OCI-LY1 (cell line): ENCODE measurements around the gene COL20A1.

Experiments
- H2AFZ ChIP-seq: fragments of 200-600 bp; sonication (generic), shearing (Covaris generic); 2 replicates; pipeline ENCODE4 v1.6.0; 2014; ENCODE audit warnings: antibody characterized with exemption, mild to moderate bottlenecking, low read length
- H3F3A ChIP-seq: fragments of 200-600 bp; sonication (generic), shearing (Covaris generic); 2 replicates; pipeline ENCODE4 v1.6.0; 2014; ENCODE audit warnings: mild to moderate bottlenecking, antibody characterized with exemption, low read length, moderate library complexity; ENCODE audit not compliant: insufficient read depth
- H3K27ac ChIP-seq: fragments of 200-600 bp; sonication (generic); 2 replicates; pipeline ENCODE4 v1.5.1; 2014; ENCODE audit warnings: low read length, mixed run types, mild to moderate bottlenecking, low read depth; ENCODE audit not compliant: poor library complexity, severe bottlenecking
- H3K27me3 ChIP-seq: fragments of 200-600 bp; sonication (generic); 2 replicates; pipeline ENCODE4 v1.6.0; 2014; ENCODE audit warnings: antibody characterized with exemption, mild to moderate bottlenecking, low read length, moderate library complexity; ENCODE audit not compliant: insufficient read depth
- H3K36me3 ChIP-seq: fragments of 200-600 bp; sonication (generic); 2 replicates; pipeline ENCODE4 v1.6.1; 2014; ENCODE audit warnings: mild to moderate bottlenecking, antibody characterized with exemption, low read length, moderate library complexity, mixed read lengths; ENCODE audit not compliant: insufficient read depth
- H3K4me1 ChIP-seq: fragments of 200-600 bp; sonication (generic); 2 replicates; pipeline ENCODE4 v1.5.1; 2014; ENCODE audit warnings: mild to moderate bottlenecking, low read length, moderate library complexity; ENCODE audit not compliant: insufficient read depth, severe bottlenecking
- H3K4me2 ChIP-seq: fragments of 200-600 bp; sonication (generic), shearing (Covaris generic); 2 replicates; pipeline ENCODE4 v1.6.1; 2014; ENCODE audit warnings: low read length
- H3K4me3 ChIP-seq: fragments of 200-600 bp; sonication (generic); 2 replicates; pipeline ENCODE4 v1.5.1; 2014; ENCODE audit warnings: low read length, low read depth, mild to moderate bottlenecking, mixed read lengths; ENCODE audit not compliant: poor library complexity, severe bottlenecking
- H3K79me2 ChIP-seq: fragments of 200-600 bp; shearing (Covaris generic); 2 replicates; pipeline ENCODE4 v1.6.1; 2016; ENCODE audit warnings: mixed run types, low read length, mixed read lengths; ENCODE audit not compliant: insufficient read depth
- H3K9ac ChIP-seq: fragments of 200-600 bp; sonication (generic), shearing (Covaris generic); 2 replicates; pipeline ENCODE4 v1.6.1; 2014; ENCODE audit warnings: mild to moderate bottlenecking, low read length, mixed read lengths
- H3K9me2 ChIP-seq: fragments of 200-600 bp; sonication (generic), shearing (Covaris generic); 2 replicates; pipeline ENCODE4 v1.6.1; 2014; ENCODE audit warnings: low read depth, mild to moderate bottlenecking, low read length, mixed read lengths
- H3K9me3 ChIP-seq: fragments of 200-600 bp; shearing (Covaris generic); 2 replicates; pipeline ENCODE4 v1.6.1; 2014; ENCODE audit warnings: low read length, mixed read lengths
- H4K20me1 ChIP-seq: fragments of 200-600 bp; sonication (generic), shearing (Covaris generic); 2 replicates; pipeline ENCODE4 v1.6.0; 2016; ENCODE audit warnings: mild to moderate bottlenecking, low read length; ENCODE audit not compliant: insufficient read depth
- EZH2 ChIP-seq: fragments of 200-600 bp; sonication (generic), shearing (Covaris generic); IDR thresholded peaks from 2 replicates; pipeline ENCODE4 v1.8.0; 2017; ENCODE audit warnings: borderline replicate concordance, mixed run types, mild to moderate bottlenecking, antibody characterized with exemption, low read length, moderate library complexity, mixed read lengths
- TF ChIP-seq, protein P1 (sequence below): fragments of 200-600 bp; sonication (generic), shearing (Covaris generic); IDR thresholded peaks from 2 replicates; pipeline ENCODE4 v1.5.1; 2017; ENCODE audit warnings: mild to moderate bottlenecking, antibody characterized with exemption, low read length, moderate library complexity, mixed read lengths

Gene COL20A1

DNA sequence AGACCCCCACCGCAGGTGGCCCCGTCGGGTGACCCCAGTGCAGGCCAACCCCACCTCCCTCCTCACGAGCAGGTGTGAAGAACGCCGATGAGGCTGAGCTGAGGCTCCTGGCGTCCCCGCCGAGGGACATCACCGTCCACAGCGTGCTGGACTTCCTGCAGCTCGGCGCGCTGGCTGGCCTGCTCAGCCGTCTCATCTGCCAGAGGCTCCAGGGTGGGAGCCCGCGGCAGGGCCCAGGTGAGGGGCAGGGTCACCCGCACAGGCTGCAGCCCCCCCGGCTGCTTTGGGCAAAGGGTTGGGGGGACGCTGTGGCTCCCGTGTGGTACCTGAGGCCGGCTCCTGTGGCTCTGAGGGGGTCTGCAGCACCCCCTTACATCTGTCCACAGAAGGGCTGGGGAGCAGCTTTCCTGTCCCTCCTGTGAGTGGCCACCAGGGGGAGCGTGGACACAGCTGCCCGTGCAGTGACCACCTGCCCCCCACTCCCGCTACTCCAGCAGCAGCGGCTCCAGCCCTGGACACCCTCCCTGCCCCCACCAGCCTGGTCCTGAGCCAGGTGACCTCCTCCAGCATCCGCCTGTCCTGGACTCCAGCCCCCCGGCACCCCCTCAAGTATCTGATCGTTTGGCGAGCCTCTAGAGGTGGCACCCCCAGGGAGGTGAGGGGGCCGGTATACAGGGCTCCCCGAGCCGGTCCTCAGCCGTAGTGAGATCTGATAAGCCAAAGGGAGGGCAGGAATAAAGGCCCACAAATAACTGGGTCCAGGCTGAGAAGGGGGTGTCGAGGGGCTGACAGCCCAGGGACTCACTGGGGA is 16.5 kb downstream of the COL20A1 start:
- Histone ChIP-seq H3K36me3 (no peaks in the 10 kb centered on the region), H3K27me3 (no peaks in the 10 kb centered on the region; the same call in 1 of the 2 replicates), H3K27ac (no peak overlapping the region), H2AFZ (no peak overlapping the region), H3K4me3 (no peak overlapping the region), H3K4me2 (no peak overlapping the region), H3F3A (no peaks in the 10 kb centered on the region), H3K9me2 (no peaks in the 10 kb centered on the region), H3K9ac (no peak overlapping the region), H3K79me2 (no peaks in the 10 kb centered on the region), H3K9me3 (no peaks in the 10 kb centered on the region), H3K4me1 (no peaks in the 10 kb centered on the region), H4K20me1 (no peaks in the 10 kb centered on the region)
- TF ChIP-seq EZH2: no peak
- TF ChIP-seq, protein P1, sequence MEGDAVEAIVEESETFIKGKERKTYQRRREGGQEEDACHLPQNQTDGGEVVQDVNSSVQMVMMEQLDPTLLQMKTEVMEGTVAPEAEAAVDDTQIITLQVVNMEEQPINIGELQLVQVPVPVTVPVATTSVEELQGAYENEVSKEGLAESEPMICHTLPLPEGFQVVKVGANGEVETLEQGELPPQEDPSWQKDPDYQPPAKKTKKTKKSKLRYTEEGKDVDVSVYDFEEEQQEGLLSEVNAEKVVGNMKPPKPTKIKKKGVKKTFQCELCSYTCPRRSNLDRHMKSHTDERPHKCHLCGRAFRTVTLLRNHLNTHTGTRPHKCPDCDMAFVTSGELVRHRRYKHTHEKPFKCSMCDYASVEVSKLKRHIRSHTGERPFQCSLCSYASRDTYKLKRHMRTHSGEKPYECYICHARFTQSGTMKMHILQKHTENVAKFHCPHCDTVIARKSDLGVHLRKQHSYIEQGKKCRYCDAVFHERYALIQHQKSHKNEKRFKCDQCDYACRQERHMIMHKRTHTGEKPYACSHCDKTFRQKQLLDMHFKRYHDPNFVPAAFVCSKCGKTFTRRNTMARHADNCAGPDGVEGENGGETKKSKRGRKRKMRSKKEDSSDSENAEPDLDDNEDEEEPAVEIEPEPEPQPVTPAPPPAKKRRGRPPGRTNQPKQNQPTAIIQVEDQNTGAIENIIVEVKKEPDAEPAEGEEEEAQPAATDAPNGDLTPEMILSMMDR: peak; percentile 36; the same call in 1 of the 2 replicates

DNA sequence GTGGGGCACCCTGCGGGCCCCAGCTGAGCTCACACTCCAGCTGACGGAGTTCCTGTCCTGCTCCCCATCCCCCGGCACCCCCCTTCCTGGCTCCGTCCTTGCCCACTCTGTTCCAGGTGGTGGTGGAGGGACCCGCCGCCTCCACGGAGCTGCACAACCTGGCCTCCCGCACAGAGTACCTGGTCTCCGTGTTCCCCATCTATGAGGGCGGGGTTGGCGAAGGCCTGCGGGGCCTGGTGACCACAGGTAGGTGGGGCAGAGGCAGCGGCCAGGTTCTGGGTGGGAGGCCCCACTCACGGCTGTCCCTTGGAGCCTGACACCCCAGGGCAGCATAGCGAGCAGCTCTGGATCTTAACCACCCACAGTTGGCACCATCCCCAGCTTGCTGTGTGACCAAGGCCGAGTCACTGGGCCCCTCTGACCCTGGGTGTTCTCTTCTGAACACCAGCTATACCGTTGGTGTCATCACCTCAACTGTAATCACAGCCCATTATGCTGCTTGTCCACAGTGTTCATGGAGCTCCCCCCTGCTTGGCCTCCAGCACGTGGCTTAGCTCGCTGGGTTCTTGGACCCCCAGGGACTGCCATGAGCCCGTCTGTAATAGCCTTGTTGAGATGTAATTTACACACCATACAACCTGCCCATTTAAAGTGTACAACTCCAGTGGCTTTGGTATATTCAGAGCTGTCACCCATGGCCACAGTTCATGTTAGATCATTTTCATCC is 17.4 kb downstream of the COL20A1 start:
- TF ChIP-seq, protein P1: no peak
- no peak for TF ChIP-seq EZH2
- Histone ChIP-seq H3K9ac (no peak overlapping the region), H3K9me3 (no peaks in the 10 kb centered on the region), H2AFZ (no peak overlapping the region), H3F3A (no peaks in the 10 kb centered on the region), H3K36me3 (no peaks in the 10 kb centered on the region), H3K79me2 (no peaks in the 10 kb centered on the region), H3K4me3 (no peak overlapping the region), H3K9me2 (no peaks in the 10 kb centered on the region), H3K27ac (no peak overlapping the region), H4K20me1 (no peaks in the 10 kb centered on the region), H3K27me3 (no peaks in the 10 kb centered on the region; the same call in 1 of the 2 replicates), H3K4me2 (no peak overlapping the region), H3K4me1 (no peaks in the 10 kb centered on the region)

DNA sequence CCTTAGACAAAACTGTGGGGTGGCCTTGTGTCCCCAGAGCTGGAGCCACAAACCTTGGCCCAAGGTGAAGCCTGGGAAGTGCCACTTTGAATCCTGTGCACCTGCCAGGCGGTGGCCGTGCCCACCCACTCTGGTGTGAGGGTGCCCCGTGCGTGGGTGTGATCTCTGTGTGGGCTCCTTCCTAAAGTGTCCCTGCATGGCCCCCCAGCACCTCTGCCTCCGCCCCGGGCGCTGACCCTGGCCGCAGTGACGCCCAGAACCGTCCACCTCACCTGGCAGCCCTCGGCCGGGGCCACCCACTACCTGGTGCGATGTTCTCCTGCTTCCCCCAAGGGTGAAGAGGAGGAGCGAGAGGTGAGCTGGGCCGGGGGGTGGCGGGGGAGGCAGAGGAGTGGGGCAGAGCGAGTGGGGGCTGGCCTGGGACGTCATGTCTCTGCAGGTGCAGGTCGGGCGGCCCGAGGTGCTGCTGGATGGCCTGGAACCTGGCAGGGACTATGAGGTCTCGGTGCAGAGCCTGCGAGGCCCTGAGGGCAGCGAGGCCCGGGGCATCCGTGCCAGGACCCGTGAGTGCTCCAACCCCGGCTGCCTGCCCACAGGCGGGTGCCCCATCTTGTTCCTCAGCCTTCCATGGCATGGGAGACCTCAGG is 18.3 kb downstream of the COL20A1 start:
- Histone ChIP-seq H3K79me2 (no peaks in the 10 kb centered on the region), H3K27me3 (no peaks in the 10 kb centered on the region; the same call in 1 of the 2 replicates), H3K9me3 (no peaks in the 10 kb centered on the region), H3F3A (no peaks in the 10 kb centered on the region), H3K9me2 (no peaks in the 10 kb centered on the region), H3K9ac (no peak overlapping the region), H3K27ac (no peak overlapping the region), H3K4me1 (no peaks in the 10 kb centered on the region), H3K36me3 (no peaks in the 10 kb centered on the region), H3K4me3 (no peak overlapping the region), H4K20me1 (no peaks in the 10 kb centered on the region), H2AFZ (no peak overlapping the region), H3K4me2 (no peak overlapping the region)
- TF ChIP-seq EZH2: no peak
